WTC11 (cell line): ENCODE data around the gene AKT3. TPM values are rescaled to one million over a fixed set of nuclear protein-coding genes. Genes with fewer than 3 reads are reported as not detected.

Experiments used
- ATAC-seq: fragments of 200-7000 bp; cut with Tn5 transposase; 2 replicates; pipeline ENCODE4 v1.10.0; 2021; ENCODE audit warnings: mild to moderate bottlenecking, moderate library complexity
- CTCF ChIA-PET: fragments of 300-600 bp; sonication (Branson Sonifier 250); formaldehyde crosslinking; loops from one replicate; lab custom pipeline; 2021; ENCODE audit warnings: antibody characterized with exemption; lab: Charles Lee
- POLR2A ChIA-PET: fragments of 350-600 bp; sonication (Branson Sonifier 250); formaldehyde crosslinking; loops from one replicate; lab custom pipeline; 2021; ENCODE audit warnings: antibody characterized with exemption; lab: Charles Lee
- DNase-seq: peaks from one replicate; pipeline ENCODE4 v3.0.0; 2021; ENCODE audit warnings: low spot score
- H3K27ac Mint-ChIP-seq: 2 replicates; pipeline ENCODE4 v1.8.0; 2021; ENCODE audit warnings: mixed read lengths
- H3K27me3 Mint-ChIP-seq: 2 replicates; pipeline ENCODE4 v1.8.0; 2021; ENCODE audit warnings: low read depth, mild to moderate bottlenecking, moderate library complexity, mixed read lengths
- H3K36me3 Mint-ChIP-seq: 2 replicates; pipeline ENCODE4 v1.8.0; 2021; ENCODE audit warnings: mixed read lengths
- H3K4me1 Mint-ChIP-seq: 2 replicates; pipeline ENCODE4 v1.8.0; 2022; ENCODE audit warnings: mixed read lengths
- H3K4me3 Mint-ChIP-seq: 2 replicates; pipeline ENCODE4 v1.8.0; 2021; ENCODE audit warnings: mild to moderate bottlenecking, moderate library complexity, mixed read lengths
- H3K9me3 Mint-ChIP-seq: 2 replicates; pipeline ENCODE4 v1.8.0; 2021; ENCODE audit warnings: mixed read lengths
- AR ChIP-seq: fragments of 250-450 bp; sonication (Bioruptor Pico); IDR thresholded peaks from 2 replicates; pipeline ENCODE4 v1.9.0; 2021; ENCODE audit warnings: mild to moderate bottlenecking
- ATF1 ChIP-seq: sonication (generic); formaldehyde crosslinking; IDR thresholded peaks from 2 replicates; pipeline ENCODE4 v1.8.1; 2023; ENCODE audit warnings: mild to moderate bottlenecking, moderate library complexity, missing genetic modification reagents
- ATF2 ChIP-seq: sonication (generic); formaldehyde crosslinking; IDR thresholded peaks from 2 replicates; pipeline ENCODE4 v1.8.1; 2022; ENCODE audit warnings: low read depth, missing genetic modification reagents, borderline replicate concordance
- ATF3 ChIP-seq: sonication (generic); formaldehyde crosslinking; conservative IDR thresholded peaks from 2 replicates; pipeline ENCODE4 v1.8.1; 2022; ENCODE audit warnings: mild to moderate bottlenecking, missing genetic modification reagents
- MAX ChIP-seq: sonication (generic); formaldehyde crosslinking; IDR thresholded peaks from 2 replicates; pipeline ENCODE4 v1.8.0; 2022; ENCODE audit warnings: mild to moderate bottlenecking, missing genetic modification reagents
- NFE2L1 ChIP-seq: sonication (generic); formaldehyde crosslinking; IDR thresholded peaks from 2 replicates; pipeline ENCODE4 v1.8.1; 2023; ENCODE audit warnings: missing genetic modification reagents
- PRRX2 ChIP-seq: fragments of 250-450 bp; sonication (Bioruptor Pico); IDR thresholded peaks from 2 replicates; pipeline ENCODE4 v1.8.0; 2021; ENCODE audit warnings: mild to moderate bottlenecking
- SMAD3 ChIP-seq: sonication (generic); formaldehyde crosslinking; IDR thresholded peaks from 2 replicates; pipeline ENCODE4 v1.8.0; 2022; ENCODE audit warnings: missing genetic modification reagents, mild to moderate bottlenecking, borderline replicate concordance
- ZNF138 ChIP-seq: sonication (generic); formaldehyde crosslinking; conservative IDR thresholded peaks from 2 replicates; pipeline ENCODE4 v1.8.1; 2022; ENCODE audit warnings: mild to moderate bottlenecking, moderate library complexity, missing genetic modification reagents
- ZNF281 ChIP-seq: sonication (generic); formaldehyde crosslinking; IDR thresholded peaks from 2 replicates; pipeline ENCODE4 v1.8.0; 2023; ENCODE audit warnings: mild to moderate bottlenecking, missing genetic modification reagents
- ZNF425 ChIP-seq: fragments of 250-450 bp; sonication (Bioruptor Pico); conservative IDR thresholded peaks from 2 replicates; pipeline ENCODE4 v1.9.0; 2021; ENCODE audit warnings: mild to moderate bottlenecking
- ZNF532 ChIP-seq: fragments of 250-450 bp; sonication (Bioruptor Pico); IDR thresholded peaks from 2 replicates; pipeline ENCODE4 v1.9.0; 2021; ENCODE audit warnings: mild to moderate bottlenecking, borderline replicate concordance
- total RNA-seq: library from RNA; stranded (reverse); gene quantifications from 3 replicates; pipeline ENCODE4 v1.2.3, GENCODE V29; 2021

Gene AKT3
- total RNA-seq, 1 experiment from 2014 or later: 38.5 TPM

- Mint-ChIP-seq H3K9me3 (peaks cover 13% of the 10 kb centered on the region), H3K4me3 (no peak overlapping the region), H3K4me1 (peaks cover 5% of the 10 kb centered on the region), H3K27me3 (no peaks in the 10 kb centered on the region), H3K27ac (no peak overlapping the region)
- ChIA-PET POLR2A (no interaction called here), CTCF (no interaction called here)
- ATAC-seq (no peak), DNase-seq (no peak)
- TF ChIP-seq ZNF425 (no peak), ATF3 (no peak), ZNF532 (CRISPR knock-in tag) (no peak), NFE2L1 (CRISPR knock-in tag) (no peak), ATF2 (no peak), ZNF281 (CRISPR knock-in tag) (no peak), AR (no peak), ZNF138 (CRISPR knock-in tag) (no peak), PRRX2 (CRISPR knock-in tag) (no peak), SMAD3 (CRISPR knock-in tag) (no peak), MAX (no peak), ATF1 (no peak)
- TF ChIP-seq, all 79 proteins: peak for 0
- peaks cover 12% of the 10 kb centered on the region for H3K36me3 Mint-ChIP-seq
These were observed 277.1 kb downstream of the AKT3 start for GRCh38 chr1:243572940-243573339.
